Epithelial cell of alveolus of lung (primary cell): ENCODE data around the gene ANGEL2. TPM values are rescaled to one million over a fixed set of nuclear protein-coding genes. Genes with fewer than 3 reads are reported as not detected.

Experiments
- total RNA-seq: library from RNA; depleted of rRNA; stranded (reverse); fragments of >200 nt; gene quantifications from 2 replicates; pipeline ENCODE4 v1.2.1, GENCODE V29; 2015

The ANGEL2 gene, protein sequence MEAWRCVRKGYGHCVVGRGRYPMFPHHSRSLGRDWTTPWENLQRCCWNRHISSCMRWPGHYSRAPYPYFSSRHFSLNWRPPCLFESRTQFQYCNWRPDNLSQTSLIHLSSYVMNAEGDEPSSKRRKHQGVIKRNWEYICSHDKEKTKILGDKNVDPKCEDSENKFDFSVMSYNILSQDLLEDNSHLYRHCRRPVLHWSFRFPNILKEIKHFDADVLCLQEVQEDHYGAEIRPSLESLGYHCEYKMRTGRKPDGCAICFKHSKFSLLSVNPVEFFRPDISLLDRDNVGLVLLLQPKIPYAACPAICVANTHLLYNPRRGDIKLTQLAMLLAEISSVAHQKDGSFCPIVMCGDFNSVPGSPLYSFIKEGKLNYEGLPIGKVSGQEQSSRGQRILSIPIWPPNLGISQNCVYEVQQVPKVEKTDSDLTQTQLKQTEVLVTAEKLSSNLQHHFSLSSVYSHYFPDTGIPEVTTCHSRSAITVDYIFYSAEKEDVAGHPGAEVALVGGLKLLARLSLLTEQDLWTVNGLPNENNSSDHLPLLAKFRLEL
- total RNA-seq: 19.3 and 62.1 TPM in 2 replicates

DNA sequence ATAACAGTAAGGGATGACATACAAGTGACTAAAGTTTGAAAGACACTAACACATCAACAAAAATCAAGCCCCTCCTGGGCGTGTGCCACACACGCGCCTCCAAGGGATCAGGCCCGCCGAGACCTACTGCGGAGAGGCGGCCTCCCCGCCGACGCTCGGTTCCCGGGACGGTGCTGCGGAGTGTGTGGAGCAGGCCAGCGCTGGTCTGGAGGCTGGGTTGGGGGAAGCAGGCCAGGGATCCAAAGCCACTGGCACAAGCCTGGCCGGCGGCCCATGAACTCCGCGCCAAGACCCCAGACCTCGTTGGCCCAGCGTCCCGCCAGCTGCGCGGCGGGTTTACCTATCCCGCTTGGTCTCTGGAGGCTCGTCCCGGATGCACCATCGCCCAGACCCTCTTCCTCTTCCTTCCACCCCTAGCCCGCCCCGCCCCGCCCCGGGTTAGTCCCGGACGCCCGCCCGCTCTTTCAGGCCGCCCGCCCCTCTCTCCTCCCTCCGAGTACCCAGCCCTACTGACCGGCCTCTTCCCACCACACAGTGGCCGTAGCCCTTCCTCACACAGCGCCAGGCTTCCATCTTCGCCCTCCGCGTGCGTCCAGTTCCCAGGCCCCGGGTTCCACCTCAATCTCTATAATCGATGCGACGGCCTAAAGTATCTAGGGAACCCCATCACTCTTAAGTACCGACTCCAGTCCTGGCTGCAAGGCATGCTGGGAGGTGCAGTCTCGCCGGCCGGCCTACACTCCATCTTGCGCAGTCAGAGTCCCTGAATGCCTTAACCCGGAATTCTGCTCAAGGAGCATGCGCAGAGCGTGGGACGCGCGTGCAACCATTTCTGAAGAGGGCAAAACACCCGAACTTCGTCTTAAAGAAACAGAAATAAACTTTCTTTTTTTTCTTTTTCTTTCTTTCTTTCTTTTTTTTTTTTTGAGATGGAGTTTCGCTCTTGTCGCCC is at the start of gene ANGEL2:
ANGEL2 (minus strand) TSS at position 769 of the 952 bp plus-strand sequence; CDS start at position 573, 196 bp downstream.

DNA sequence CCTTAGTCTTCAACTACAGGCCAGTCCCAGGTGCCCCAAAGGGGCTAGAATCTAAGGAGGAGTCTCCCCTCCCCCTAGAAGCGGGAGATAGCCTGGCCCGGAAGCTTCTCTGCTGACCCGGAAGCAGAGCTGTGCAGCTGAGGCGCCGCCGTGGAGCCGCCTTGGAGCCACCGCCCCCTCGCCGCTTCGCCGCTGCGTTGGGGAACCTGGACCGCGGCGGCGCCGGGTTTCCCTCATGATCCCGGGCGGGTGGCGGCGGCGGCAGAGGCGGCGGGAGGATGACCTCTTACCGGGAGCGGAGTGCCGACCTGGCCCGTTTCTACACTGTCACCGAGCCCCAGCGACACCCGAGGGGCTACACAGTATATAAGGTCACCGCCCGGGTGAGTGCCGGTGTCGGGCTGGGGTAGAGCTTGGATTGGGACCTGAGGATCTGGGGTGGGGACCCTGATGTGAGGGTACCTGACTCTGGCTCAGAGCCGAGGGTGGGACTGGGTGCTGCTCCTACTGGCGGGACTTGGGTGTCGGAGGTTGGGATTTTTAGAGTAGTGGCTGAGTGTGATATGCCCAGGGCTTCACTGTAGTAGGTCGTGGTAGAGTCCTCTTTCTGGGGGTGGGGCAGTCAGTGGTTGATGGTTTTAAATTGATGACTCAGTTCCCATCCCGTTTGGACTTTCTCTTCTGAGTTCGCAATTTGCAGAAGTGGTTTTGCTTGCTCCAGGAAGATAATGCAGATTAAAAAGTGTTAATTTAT is 35.6 kb upstream of the ANGEL2 start, which contains the start of gene RPS6KC1:
RPS6KC1 (plus strand) TSS at position 115 of the 754 bp plus-strand sequence; CDS start at position 279, 164 bp downstream.

DNA sequence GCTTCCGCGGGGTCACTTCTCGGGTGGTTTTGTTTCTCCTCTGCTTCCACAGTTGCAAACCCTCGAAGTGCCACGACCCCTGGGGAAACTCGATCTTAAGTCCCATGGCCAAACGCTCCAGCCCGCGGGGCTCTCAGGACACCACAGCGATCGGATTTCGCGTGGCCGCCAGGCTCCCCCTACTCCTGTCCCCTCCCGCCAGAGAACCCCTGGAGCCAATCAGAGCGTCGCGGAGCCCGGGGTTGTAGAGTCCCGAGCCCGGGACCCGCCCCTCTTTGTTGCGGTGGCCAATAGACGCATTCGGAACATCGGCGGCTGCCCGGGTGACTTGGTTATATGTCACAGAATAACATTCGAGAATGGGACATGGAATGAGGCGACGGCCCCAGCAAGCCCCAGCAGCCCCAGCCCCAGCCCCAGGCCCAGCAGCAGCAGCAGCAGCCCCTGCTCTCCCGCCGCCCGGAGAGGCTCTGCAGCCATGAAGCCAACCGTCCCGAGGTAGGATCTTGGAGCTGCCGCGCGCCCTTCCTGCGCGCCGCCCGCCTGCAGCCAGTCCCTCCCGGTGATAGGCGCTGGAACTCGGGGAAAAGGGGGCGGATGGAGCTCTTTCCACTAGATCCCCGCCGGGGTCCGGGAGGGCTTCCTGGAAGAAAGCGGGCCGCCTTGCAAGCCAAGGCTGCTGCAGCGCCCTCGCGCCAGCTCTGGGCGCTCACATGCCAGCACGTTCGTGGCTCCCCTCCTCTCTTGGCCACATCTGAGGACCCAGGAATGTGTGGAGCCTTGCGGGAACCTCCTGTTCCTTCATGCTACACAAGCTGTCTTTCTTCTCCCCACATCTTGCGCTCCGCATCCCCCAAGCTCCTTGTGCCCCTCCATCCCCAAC is 65.2 kb downstream of the ANGEL2 start, which contains the start of gene VASH2:
VASH2 (plus strand) TSS at position 299 of the 883 bp plus-strand sequence. CDS start 1,002 bp downstream, outside the sequence.

Other genes with a start within 250 kb of the ANGEL2 start
- 34.5 and 43.4 TPM in 2 replicates for gene NSL1, start 224.1 kb downstream of the ANGEL2 start, total RNA-seq
- 10.5 and 24.7 TPM in 2 replicates for gene TATDN3, start 224.0 kb downstream of the ANGEL2 start, total RNA-seq
- gene SPATA45, start 168.2 kb downstream of the ANGEL2 start, total RNA-seq: not detected in 2 replicates
- gene FLVCR1, start 157.6 kb downstream of the ANGEL2 start, total RNA-seq: 4.2 and 5.4 TPM in 2 replicates
- 3.5 and 6.8 TPM in 2 replicates for gene VASH2, start 65.3 kb downstream of the ANGEL2 start, total RNA-seq
- gene RPS6KC1, start 35.4 kb upstream of the ANGEL2 start, total RNA-seq: 14.5 and 14.7 TPM in 2 replicates